K562 (cell line): ENCODE results near the gene TNFRSF18.

Experiments used
- DNMT1 ChIP-seq: fragments of 450-650 bp; IDR thresholded peaks from 2 replicates; pipeline ENCODE4 v1.6.1; 2016; ENCODE audit warnings: antibody characterized with exemption, mild to moderate bottlenecking
- HDAC2 ChIP-seq: fragments of 450-650 bp; IDR thresholded peaks from 2 replicates; pipeline ENCODE4 v1.6.1; 2016; ENCODE audit warnings: mild to moderate bottlenecking
- NFIX ChIP-seq: fragments of 250-450 bp; sonication (Bioruptor Pico); IDR thresholded peaks from 2 replicates; pipeline ENCODE4 v1.4.0; 2020; ENCODE audit warnings: low read depth, mild to moderate bottlenecking, moderate library complexity
- POLR2A ChIP-seq: fragments of 450-650 bp; conservative IDR thresholded peaks from 2 replicates; pipeline ENCODE4 v1.6.1; 2016
- STAT6 ChIP-seq: sonication (generic); formaldehyde crosslinking; IDR thresholded peaks from 2 replicates; pipeline ENCODE4 v1.8.1; 2023; ENCODE audit warnings: mild to moderate bottlenecking, missing genetic modification reagents
- TF ChIP-seq, protein P1 (sequence below): sonication (generic); formaldehyde crosslinking; IDR thresholded peaks from 2 replicates; pipeline ENCODE4 v1.8.0; 2022; ENCODE audit warnings: mild to moderate bottlenecking, missing genetic modification reagents
- TF ChIP-seq, protein P2 (sequence below): fragments of 450-650 bp; IDR thresholded peaks from 2 replicates; pipeline ENCODE4 v1.6.1; 2016; ENCODE audit warnings: missing biosample characterization, missing genetic modification characterization

DNA sequence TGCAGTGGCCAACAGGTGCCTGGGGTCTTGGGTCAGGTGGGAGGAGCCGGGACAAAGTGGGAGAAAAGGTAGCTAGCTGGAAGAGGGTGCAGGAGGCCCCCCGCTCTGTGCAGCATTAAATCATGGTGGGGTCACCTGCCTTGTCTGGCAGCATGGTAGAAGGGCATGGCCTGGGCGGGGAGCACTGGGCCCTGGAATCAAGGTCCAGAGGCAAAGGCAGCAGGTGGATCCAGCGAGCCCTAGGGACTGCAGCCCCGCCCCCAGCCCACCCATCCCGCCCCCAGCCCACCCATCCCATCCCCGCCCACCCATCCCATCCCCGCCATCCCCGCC, 49.4 kb downstream of the TNFRSF18 start:
- TF ChIP-seq DNMT1 = no peak
- no peak for TF ChIP-seq HDAC2
- TF ChIP-seq STAT6 (CRISPR knock-in tag) = no peak
- TF ChIP-seq, protein P1, sequence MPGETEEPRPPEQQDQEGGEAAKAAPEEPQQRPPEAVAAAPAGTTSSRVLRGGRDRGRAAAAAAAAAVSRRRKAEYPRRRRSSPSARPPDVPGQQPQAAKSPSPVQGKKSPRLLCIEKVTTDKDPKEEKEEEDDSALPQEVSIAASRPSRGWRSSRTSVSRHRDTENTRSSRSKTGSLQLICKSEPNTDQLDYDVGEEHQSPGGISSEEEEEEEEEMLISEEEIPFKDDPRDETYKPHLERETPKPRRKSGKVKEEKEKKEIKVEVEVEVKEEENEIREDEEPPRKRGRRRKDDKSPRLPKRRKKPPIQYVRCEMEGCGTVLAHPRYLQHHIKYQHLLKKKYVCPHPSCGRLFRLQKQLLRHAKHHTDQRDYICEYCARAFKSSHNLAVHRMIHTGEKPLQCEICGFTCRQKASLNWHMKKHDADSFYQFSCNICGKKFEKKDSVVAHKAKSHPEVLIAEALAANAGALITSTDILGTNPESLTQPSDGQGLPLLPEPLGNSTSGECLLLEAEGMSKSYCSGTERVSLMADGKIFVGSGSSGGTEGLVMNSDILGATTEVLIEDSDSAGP = no peak
- TF ChIP-seq, protein P2, sequence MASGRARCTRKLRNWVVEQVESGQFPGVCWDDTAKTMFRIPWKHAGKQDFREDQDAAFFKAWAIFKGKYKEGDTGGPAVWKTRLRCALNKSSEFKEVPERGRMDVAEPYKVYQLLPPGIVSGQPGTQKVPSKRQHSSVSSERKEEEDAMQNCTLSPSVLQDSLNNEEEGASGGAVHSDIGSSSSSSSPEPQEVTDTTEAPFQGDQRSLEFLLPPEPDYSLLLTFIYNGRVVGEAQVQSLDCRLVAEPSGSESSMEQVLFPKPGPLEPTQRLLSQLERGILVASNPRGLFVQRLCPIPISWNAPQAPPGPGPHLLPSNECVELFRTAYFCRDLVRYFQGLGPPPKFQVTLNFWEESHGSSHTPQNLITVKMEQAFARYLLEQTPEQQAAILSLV (tag) = no peak
- no peak for TF ChIP-seq POLR2A
- no peak for TF ChIP-seq NFIX (CRISPR knock-in tag)
